Skin of body (tissue), 2 donors: ENCODE results near the gene GDNF. TPM values are rescaled to one million over a fixed set of nuclear protein-coding genes. Genes with fewer than 3 reads are reported as not detected.
"Not testable (repeated sequence)": the region's sequence is repeated elsewhere in the genome, so short reads cannot be mapped to it uniquely, and the experiment has no call there.

Experiments used
- DNase-seq: peaks from one replicate; lab custom pipeline; 2025; lab: John Stamatoyannopoulos, UW
- total RNA-seq: library from RNA; depleted of rRNA; stranded (reverse); fragments of >200 nt; gene quantifications from one replicate; pipeline ENCODE4 v1.2.3, GENCODE V29; 2014

Gene GDNF
- 2.7 TPM for total RNA-seq

DNA sequence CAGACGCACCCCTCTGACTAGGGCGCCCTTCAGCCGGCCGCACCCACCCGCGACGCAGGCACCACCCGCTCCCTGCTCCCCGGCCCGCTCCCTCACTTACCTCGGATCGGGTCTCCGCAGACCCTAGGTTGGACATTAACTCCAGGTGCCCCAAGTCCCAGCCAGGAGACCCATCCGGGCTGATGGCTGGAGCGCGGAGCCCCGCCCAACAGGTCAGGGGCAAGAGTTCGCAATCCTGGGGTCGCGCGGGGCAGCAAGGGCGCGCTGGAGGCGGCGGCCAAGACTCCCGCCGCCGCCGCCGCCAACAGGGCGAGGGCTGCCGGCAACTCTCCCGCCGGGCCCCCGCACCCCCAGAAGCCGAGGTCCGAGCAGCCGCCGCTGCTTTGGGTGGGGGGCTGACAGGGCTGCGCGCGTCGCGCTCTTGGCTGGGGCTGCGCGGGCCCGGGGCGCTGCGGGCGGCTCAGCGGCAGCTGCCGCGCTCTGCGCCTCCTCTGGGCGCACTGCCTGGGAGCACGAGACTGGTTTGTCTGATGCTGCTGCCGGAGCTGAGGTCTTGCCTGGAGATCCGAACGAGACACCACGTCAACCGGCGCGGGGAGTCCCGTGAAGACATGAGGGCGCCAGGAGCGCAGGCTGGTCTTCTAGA lies at the start of gene GDNF:
Gene GDNF (minus strand): TSS at position 635 of the 646 bp plus-strand sequence. CDS start 5,245 bp downstream, outside the sequence.
- DNase-seq = peak; percentile 27

- no peak for DNase-seq
Observed at GRCh38 chr5:37888476-37888875, 48.6 kb upstream of the GDNF start.

- DNase-seq = no peak
Observed at GRCh38 chr5:37886242-37886905, 46.5 kb upstream of the GDNF start.

DNA sequence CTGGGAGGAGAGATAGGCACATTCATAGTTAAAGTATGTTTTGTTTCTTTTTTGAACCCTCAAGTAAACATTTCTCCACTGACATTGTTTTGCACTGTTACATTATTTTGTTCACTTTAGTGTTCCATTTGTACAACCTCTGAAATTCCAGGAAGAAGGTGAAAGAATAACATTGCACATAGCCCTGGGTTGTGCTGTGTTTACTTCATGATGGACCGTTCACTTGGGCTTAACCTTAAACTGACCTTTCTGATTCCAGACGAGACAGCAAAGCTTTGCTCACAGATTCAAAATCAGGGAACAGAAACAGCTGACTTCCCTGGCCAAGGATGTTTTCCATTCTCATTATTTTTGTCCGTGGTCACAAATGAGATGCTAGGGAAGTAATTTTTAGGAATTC lies 42.8 kb upstream of the GDNF start:
- no peak for DNase-seq

GRCh38 chr5:37881359-37881758 lies 41.5 kb upstream of the GDNF start:
- DNase-seq = no peak

DNA sequence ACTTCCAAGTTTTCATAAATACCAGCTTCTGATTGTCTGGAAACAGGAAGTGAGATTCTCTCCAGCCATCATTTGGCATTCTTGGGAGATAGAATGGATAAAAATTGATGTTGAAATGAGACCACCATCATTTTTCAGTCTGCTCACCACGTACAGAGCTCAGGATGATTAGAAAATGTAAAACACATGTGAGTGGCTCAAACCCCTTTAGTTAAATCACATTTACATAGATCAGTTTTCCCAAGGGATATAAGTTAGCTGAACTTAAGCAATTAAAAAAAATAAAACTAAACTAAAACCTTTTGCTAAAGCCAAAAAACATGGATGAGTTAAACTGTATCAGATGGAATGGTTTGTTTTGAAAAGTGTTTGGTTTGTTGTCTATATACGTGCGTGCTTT lies 37.1 kb upstream of the GDNF start:
- DNase-seq = peak; percentile 29

DNA sequence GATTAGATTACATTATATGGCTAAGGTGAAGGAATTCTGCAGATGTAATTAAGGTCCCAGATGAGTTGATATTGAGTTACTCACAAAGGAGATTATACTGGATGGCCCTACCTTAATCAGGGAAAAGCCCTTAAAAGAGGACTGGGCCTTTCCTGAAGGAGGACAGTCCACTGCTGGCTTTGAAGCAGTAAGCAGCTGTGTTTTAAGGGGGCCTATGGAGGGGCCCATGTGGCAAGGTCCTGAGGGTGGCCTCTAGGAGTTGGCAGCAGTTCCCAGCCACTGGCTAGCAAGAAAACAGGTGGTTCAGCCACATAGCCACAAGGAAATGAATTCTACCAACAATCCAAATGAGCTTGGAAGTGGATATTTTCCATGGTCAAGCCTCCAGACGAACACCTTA lies 36.4 kb upstream of the GDNF start:
- DNase-seq = no peak

DNA sequence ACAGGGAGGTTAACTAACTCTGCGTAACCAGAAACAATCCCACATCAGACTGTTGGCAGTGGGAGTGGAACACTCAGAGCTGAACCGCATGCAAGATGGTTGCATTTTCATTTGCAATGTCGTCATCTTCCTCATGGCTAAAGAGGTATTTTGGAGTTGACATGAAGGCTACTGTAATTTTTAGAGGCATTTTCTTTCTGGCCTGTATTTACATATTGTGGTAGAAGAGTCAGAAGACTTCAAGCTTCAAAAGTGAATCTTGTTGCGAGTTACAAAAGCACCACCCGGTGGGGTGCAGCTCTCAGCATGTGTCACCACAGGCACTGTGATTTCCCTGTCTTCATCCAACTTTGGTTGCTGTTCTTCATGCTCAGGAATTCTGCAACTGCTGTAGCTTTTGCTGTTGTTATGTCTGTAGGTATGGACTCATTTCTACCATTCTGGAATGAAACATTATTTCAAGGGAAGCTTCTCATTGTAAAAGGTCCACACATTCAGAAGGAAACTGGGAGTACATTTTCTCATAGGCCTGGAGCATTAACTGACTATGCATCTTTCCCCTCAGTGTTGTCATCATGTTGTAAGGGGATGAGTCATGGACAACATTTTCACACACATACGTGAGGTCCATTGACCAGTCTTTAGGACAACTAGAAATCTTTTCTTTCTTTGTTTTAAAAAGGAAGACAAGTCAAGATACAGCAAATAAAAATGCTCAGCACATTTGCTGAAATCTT lies 35.4 kb upstream of the GDNF start:
- peak; percentile 32 for DNase-seq

DNA sequence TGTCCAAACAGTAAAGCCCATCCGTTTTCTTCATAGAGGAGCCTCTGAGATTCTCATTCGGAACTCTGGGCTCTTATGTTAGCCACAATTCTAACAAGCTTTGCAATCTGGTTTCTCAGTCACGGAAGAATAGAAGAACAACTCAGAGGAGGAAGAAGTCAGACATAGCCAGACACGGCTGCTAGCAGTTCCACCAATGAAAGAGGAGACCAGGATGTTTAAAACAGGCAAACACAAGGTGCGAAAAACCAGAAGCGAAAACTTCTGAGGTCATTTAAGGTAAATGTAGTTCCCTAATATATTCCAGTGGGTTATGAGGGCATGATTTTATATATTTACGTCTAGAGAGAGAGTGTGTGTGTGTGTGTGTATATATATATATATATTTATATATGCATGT lies 34.1 kb upstream of the GDNF start:
- no peak for DNase-seq

DNA sequence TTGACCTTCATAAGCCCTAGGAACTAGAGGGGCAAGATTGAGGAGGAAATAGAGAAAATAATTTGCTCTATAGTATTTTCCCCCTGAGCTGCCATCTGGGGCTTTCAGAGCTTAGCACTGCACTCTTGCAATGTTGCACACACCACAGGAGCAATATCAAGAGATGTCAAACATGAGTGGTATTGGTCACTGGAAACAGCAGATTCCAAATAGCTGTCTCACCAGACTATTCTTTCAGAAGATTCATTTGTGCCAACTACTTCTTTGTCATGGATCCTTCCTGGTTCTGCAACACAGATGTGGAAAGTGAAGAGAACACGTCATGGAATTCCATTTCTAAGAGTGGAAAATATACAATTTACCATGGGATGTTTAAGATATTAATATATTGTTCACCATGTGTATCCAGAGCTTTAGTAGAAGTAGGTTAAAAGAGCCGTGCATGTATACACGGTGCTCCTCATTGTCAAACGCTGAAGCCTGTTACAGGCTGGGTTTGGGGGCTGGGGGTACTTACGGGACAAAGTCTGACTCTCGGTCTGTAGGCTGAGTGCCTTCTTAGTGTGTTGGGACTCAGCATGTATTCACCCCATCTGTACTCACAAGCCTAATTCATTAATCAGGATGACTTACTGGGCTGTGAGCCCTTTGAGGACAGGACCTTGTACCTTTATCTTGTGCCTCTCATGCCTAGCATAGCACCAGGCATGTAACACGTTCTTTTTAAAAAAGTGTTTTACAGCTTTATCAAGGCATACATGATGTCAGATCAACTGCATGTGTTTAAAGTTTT lies 31.4 kb upstream of the GDNF start:
- peak; percentile 87 for DNase-seq

DNA sequence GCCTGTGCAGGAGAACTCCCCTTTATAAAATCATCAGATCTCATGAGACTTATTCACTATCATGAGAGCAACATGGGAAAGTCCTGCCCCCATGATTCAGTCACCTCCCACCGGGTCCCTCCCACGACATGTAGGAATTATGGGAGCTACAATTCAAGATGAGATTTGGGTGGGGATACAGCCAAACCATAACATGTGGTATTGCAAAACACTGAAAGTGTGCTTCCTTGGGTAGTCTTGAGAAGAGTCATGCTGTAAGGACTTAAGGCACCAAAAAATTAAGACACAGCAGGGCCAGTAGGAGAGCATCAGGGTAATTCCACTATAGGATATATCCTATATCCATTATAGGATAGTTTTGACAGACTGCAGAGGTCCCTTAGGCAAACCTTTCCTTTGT lies 29.4 kb upstream of the GDNF start:
- no peak for DNase-seq

- DNase-seq = peak; percentile 19
Observed at GRCh38 chr5:37867654-37868053, 27.8 kb upstream of the GDNF start.

GRCh38 chr5:37862907-37863306 lies 23.1 kb upstream of the GDNF start:
- DNase-seq = not testable (repeated sequence)

DNA sequence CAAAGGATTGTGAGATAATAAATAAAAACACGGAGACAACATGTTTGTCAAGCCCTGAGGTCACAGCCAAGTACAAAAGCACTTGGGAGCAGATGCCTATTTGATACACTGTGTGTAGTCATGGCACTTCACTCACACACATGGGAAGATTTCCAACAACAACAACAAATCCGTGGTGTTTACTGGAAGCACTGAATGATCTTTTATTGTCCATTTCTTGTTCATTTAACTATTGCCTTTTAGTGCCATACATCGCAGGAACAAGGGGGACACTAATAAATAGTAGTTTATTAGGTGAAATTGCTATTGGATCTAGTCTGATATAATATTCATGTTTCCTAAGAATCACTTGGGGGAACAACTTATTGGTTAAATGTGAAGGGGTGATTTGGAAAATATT lies 20.4 kb upstream of the GDNF start:
- DNase-seq = no peak

GRCh38 chr5:37859805-37860204 lies 20.0 kb upstream of the GDNF start:
- no peak for DNase-seq

DNA sequence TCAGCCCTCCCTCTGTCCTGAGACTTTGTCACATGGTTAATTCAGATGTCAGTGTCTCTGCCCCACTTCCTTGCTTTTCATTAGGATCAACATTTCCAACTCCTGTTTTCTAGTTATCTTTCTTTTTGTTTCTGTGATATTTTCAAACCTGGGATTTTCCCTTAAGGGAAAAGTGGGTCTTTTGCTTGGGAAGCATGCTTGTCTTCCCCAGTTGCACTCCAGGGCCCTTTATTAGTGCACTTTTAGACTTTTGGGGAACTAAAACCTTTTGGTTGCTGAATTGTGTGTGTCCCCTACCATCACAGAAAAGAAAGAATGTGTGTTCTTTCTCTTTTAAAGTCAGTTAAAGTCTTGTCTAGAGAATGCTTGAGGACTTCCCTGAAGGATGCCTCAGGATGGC lies 18.4 kb upstream of the GDNF start:
- DNase-seq = no peak

DNA sequence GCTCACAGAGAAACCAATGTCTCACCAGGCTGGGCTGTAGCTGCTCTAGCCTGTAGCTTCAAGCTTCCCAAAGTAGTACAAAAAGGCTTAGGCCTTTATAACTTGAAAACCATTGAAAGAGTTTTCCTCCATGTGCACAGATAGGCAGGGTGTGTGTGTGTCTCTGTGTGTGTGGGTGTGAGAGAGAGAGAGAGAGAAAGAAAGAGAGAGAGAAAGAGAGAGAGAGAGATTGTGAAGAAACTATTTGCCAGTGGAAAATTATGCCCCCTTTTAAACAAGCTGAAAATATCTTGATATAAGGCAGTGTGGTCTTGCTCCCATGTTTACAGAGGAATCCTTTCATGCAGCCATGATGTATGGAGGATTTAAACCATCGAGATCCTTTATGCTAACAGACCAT lies 17.9 kb upstream of the GDNF start:
- no peak for DNase-seq

GRCh38 chr5:37855438-37855837 lies 15.6 kb upstream of the GDNF start:
- no peak for DNase-seq

DNA sequence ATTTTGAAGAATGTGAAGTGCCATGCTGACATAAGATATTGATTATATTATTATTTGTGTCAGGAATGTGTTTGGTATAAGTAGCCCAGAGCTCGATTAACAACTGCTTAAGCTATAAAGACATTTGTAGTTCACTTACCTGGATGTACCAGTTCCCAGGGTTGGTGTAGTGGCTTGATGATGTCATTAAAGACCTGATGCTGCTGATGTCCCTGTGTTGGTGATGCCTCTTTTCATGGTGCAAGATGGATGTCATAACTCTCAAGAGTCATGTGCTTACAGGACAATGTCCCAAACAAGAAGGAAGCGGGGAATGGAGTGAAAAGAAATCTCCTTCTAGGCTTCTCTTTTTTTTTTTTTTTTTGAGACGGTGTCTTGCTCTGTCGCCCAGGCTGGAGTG lies 11.5 kb upstream of the GDNF start:
- DNase-seq = no peak

GRCh38 chr5:37850226-37850865 lies 10.5 kb upstream of the GDNF start:
- no peak for DNase-seq

DNA sequence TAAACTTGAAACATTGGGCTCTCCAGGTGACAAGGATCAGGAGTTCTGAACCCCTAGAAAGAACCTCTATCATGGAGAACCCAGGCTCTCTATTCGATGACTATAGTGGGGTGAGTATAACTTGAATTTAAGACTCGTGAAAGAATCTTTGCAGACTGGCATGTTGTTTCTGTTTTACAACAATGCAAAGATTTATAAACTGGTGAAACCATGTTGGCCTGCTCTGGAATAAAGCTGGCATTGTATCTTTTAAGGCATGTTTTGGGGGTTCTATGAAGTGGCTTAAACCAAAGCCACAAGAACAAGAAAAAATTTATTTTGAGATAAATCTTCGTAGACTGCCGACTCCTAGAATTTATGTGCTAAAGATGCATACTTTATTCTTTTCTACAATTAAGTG lies 9.8 kb upstream of the GDNF start:
- DNase-seq = no peak
